ENCODE results near the gene AP2A1.

AP2A1 gene

GRCh38 chr19:49767381-49767780 lies 580 bp downstream of the AP2A1 start:
- no peak for TF ChIP-seq REST (IDR thresholded peaks at IDR 0.05; ENCODE audit: insufficient read depth in 1 of 2, low read depth in 2 of 2, low read length in 2 of 2)
- no peak for TF ChIP-seq SIN3A (IDR thresholded peaks at IDR 0.05; ENCODE audit: borderline replicate concordance, insufficient read depth, low read length)
- TF ChIP-seq TAF1 (IDR thresholded peaks at IDR 0.05; ENCODE audit: borderline replicate concordance, insufficient read depth, low read length) = no peak
- no peak for TF ChIP-seq FOXP2 (optimal IDR thresholded peaks at IDR 0.05; ENCODE audit: borderline replicate concordance, extremely low read depth, extremely low read length, insufficient read depth)
- no peak for TF ChIP-seq POLR2AphosphoS5 (IDR thresholded peaks at IDR 0.05; ENCODE audit: low read depth, low read length)

GRCh38 chr19:49767967-49768581 lies 1.3 kb downstream of the AP2A1 start:
- TF ChIP-seq POLR2AphosphoS5 (IDR thresholded peaks at IDR 0.05; ENCODE audit: low read depth, low read length) (no peak), FOXP2 (optimal IDR thresholded peaks at IDR 0.05; ENCODE audit: borderline replicate concordance, extremely low read depth, extremely low read length, insufficient read depth) (no peak), SIN3A (IDR thresholded peaks at IDR 0.05; ENCODE audit: borderline replicate concordance, insufficient read depth, low read length) (no peak), REST (IDR thresholded peaks at IDR 0.05; ENCODE audit: insufficient read depth in 1 of 2, low read depth in 2 of 2, low read length in 2 of 2) (no peak), TAF1 (IDR thresholded peaks at IDR 0.05; ENCODE audit: borderline replicate concordance, insufficient read depth, low read length) (no peak)

GRCh38 chr19:49770529-49770928 lies 3.7 kb downstream of the AP2A1 start:
- no peak for TF ChIP-seq SIN3A (IDR thresholded peaks at IDR 0.05; ENCODE audit: borderline replicate concordance, insufficient read depth, low read length)
- TF ChIP-seq REST (IDR thresholded peaks at IDR 0.05; ENCODE audit: insufficient read depth in 1 of 2, low read depth in 2 of 2, low read length in 2 of 2) = no peak
- TF ChIP-seq TAF1 (IDR thresholded peaks at IDR 0.05; ENCODE audit: borderline replicate concordance, insufficient read depth, low read length) = no peak
- no peak for TF ChIP-seq FOXP2 (optimal IDR thresholded peaks at IDR 0.05; ENCODE audit: borderline replicate concordance, extremely low read depth, extremely low read length, insufficient read depth)
- TF ChIP-seq POLR2AphosphoS5 (IDR thresholded peaks at IDR 0.05; ENCODE audit: low read depth, low read length) = no peak

DNA sequence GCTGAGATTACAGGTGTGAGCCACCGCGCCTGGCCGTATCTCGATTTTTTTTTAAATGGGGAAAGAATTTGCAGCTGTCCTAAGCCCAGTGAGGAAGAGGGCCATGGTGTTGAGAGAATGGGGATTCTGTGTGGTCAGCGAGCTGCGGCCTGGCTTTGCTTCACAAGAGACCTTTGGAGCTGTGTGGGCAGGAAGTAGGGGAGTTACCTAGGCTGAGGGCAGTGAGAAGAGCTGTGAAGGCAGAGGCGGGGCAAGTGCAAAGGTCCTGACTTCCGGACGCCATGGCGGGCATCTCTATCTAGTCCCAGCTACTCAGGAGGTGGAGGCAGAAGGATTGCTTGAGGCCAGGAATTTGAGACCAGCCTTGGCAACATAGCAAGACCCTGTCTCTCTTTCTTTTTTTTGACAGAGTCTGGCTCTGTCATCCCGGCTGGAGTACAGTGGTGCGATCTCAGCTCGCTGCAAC lies 4.9 kb downstream of the AP2A1 start:
- TF ChIP-seq FOXP2 (optimal IDR thresholded peaks at IDR 0.05; ENCODE audit: borderline replicate concordance, extremely low read depth, extremely low read length, insufficient read depth) (no peak), POLR2AphosphoS5 (IDR thresholded peaks at IDR 0.05; ENCODE audit: low read depth, low read length) (no peak), TAF1 (IDR thresholded peaks at IDR 0.05; ENCODE audit: borderline replicate concordance, insufficient read depth, low read length) (no peak), SIN3A (IDR thresholded peaks at IDR 0.05; ENCODE audit: borderline replicate concordance, insufficient read depth, low read length) (no peak)

- no peak for TF ChIP-seq FOXP2 (optimal IDR thresholded peaks at IDR 0.05; ENCODE audit: borderline replicate concordance, extremely low read depth, extremely low read length, insufficient read depth)
These were observed 6.1 kb downstream of the AP2A1 start for GRCh38 chr19:49772850-49773432.

GRCh38 chr19:49773663-49774350 lies 7.0 kb downstream of the AP2A1 start:
- TF ChIP-seq FOXP2 (optimal IDR thresholded peaks at IDR 0.05; ENCODE audit: borderline replicate concordance, extremely low read depth, extremely low read length, insufficient read depth) (no peak), SIN3A (IDR thresholded peaks at IDR 0.05; ENCODE audit: borderline replicate concordance, insufficient read depth, low read length) (no peak), POLR2AphosphoS5 (IDR thresholded peaks at IDR 0.05; ENCODE audit: low read depth, low read length) (no peak), TAF1 (IDR thresholded peaks at IDR 0.05; ENCODE audit: borderline replicate concordance, insufficient read depth, low read length) (no peak), REST (IDR thresholded peaks at IDR 0.05; ENCODE audit: insufficient read depth in 1 of 2, low read depth in 2 of 2, low read length in 2 of 2) (no peak)

All from PFSK-1 (cell line).